Stomach (tissue), 9 donors: Measurements from ENCODE around the gene RHEX. TPM values are rescaled to one million over a fixed set of nuclear protein-coding genes. Genes with fewer than 3 reads are reported as not detected.

ENCODE experiments used
- DNase-seq, 2 donors: peaks; one replicate each; pipeline versions ENCODE4 v3.0.0 to v3.0.0-alpha.2; 2013 to 2019
- H3K27ac ChIP-seq, 5 donors: fragments of 200-600 bp in 4 of 5; sonication (generic) in 4 of 5; one replicate each; pipeline ENCODE4 v1.5.1; 2013 to 2019; ENCODE audit warnings: mild to moderate bottlenecking in 1 of 5, moderate library complexity in 1 of 5
- H3K27me3 ChIP-seq, 3 donors: fragments of 200-600 bp; sonication (generic); one replicate each; pipeline ENCODE4 v1.5.1; 2017 to 2019; ENCODE audit warnings: mixed run types in 1 of 3
- H3K36me3 ChIP-seq, 4 donors: fragments of 200-600 bp; sonication (generic); 1 replicate in 3 of 4; 2 replicates in 1 of 4; pipeline ENCODE4 v1.5.1; 2016 to 2019
- H3K4me1 ChIP-seq, 4 donors: fragments of 200-600 bp; sonication (generic); one replicate each; pipeline ENCODE4 v1.5.1; 2016 to 2019
- H3K4me3 ChIP-seq, 4 donors: fragments of 200-600 bp; sonication (generic) in 3 of 4; one replicate each; pipeline ENCODE4 v1.5.1; 2016 to 2019; ENCODE audit warnings: mild to moderate bottlenecking in 1 of 4
- H3K9me3 ChIP-seq, 4 donors: fragments of 200-600 bp; sonication (generic); one replicate each; pipeline ENCODE4 v1.5.1; 2016 to 2019
- CTCF ChIP-seq, 7 experiments: fragments of 450-650 bp in 4 of 7; fragments of 200-600 bp in 3 of 7; sonication (generic) in 3 of 7; IDR thresholded peaks; one replicate each; pipeline ENCODE4 v1.5.1; 2016 to 2019; ENCODE audit warnings: antibody characterized with exemption in 7 of 7, control low read depth in 2 of 7, mild to moderate bottlenecking in 1 of 7
- EP300 ChIP-seq: sonication (generic); formaldehyde crosslinking; IDR thresholded peaks from one replicate; pipeline ENCODE4 v1.6.1; 2017; ENCODE audit warnings: antibody characterized with exemption
- POLR2A ChIP-seq, 4 donors: fragments of 450-650 bp; IDR thresholded peaks; one replicate each; pipeline ENCODE4 v1.6.1; 2016; ENCODE audit warnings: antibody characterized with exemption in 4 of 4, control low read depth in 2 of 4, mild to moderate bottlenecking in 1 of 4, moderate library complexity in 1 of 4
- POLR2AphosphoS5 ChIP-seq, 3 donors: sonication (generic); formaldehyde crosslinking; IDR thresholded peaks; one replicate each; pipeline ENCODE4 v1.6.1; 2016; ENCODE audit warnings: antibody characterized with exemption in 3 of 3
- WGBS, 5 donors: extraction: QIAGEN DNeasy Blood & Tissue Kit in 3 of 5; methylation state at CpG; one replicate each; pipeline versions ENCODE4 v1.1.5 to v1.1.7; 2013 to 2018; 5-methylcytosine and 5-hydroxymethylcytosine counted together
- intact Hi-C: fragments of 100-400 bp; cut with DNase I; formaldehyde crosslinking; loops from one replicate; pipeline ENCODE4 v1.15.1; 2023; ENCODE audit warnings: low total_unique reads
- polyA plus RNA-seq, 3 donors: library from polyadenylated mRNA; stranded (reverse); fragments of 200-250 nt; gene quantifications; one replicate each; pipeline ENCODE4 v1.2.3, GENCODE V29; 2013
- total RNA-seq, 5 donors: library from RNA; depleted of rRNA; stranded (reverse); fragments of >200 nt; gene quantifications; one replicate each; pipeline versions ENCODE4 v1.1.0 to v1.2.3, GENCODE V29; 2014 to 2016
- donor health status: healthy with polysubstance abuse.
- donor health status: Bipolar disorder and iron deficiency.
- donor health status: healthy.

Gene RHEX
- total and polyA plus RNA-seq, 8 donors, result 0.83 to 10.5 (median 1.6) TPM; not detected in 2

GRCh38 chr1:206013026-206013795 lies 39.8 kb upstream of the RHEX start:
- intact Hi-C loops, result no loop called here
- DNase-seq, result no peak
- Histone ChIP-seq H3K27ac (peak overlapping the region in 1 of 5 donors; percentile 73), H3K36me3 (peaks cover 0 to 50% (median 21%) of the 10 kb centered on the region in 4 donors), H3K4me1 (peaks cover 0 to 36% (median 10%) of the 10 kb centered on the region in 4 donors), H3K27me3 (no peaks in the 10 kb centered on the region), H3K4me3 (no peak overlapping the region), H3K9me3 (no peaks in the 10 kb centered on the region)
- TF ChIP-seq POLR2A (IDR thresholded peaks at IDR 0.05) (no peak), POLR2AphosphoS5 (IDR thresholded peaks at IDR 0.05) (no peak), EP300 (no peak), CTCF (IDR thresholded peaks at IDR 0.05) (no peak)
- WGBS, 5 donors, result 80 to 92% (median 88%) methylated on average over 6 of the region's 6 CpGs

GRCh38 chr1:206014601-206015000 lies 38.4 kb upstream of the RHEX start:
- WGBS, 5 donors, result 81 to 91% (median 86%) methylated on average over 5 of the region's 5 CpGs
- Histone ChIP-seq H3K9me3 (no peaks in the 10 kb centered on the region), H3K27ac (no peak overlapping the region), H3K4me1 (peaks cover 0 to 36% (median 10%) of the 10 kb centered on the region in 4 donors), H3K4me3 (no peak overlapping the region), H3K27me3 (no peaks in the 10 kb centered on the region), H3K36me3 (peaks cover 0 to 42% (median 21%) of the 10 kb centered on the region in 4 donors)
- DNase-seq, result no peak
- no peak for TF ChIP-seq EP300
- TF ChIP-seq POLR2AphosphoS5 (IDR thresholded peaks at IDR 0.05), result no peak
- TF ChIP-seq POLR2A (IDR thresholded peaks at IDR 0.05), result no peak
- no peak for TF ChIP-seq CTCF (IDR thresholded peaks at IDR 0.05)
- intact Hi-C loops, result no loop called here

GRCh38 chr1:206015071-206015470 lies 37.9 kb upstream of the RHEX start:
- Histone ChIP-seq H3K27ac (no peak overlapping the region), H3K27me3 (no peaks in the 10 kb centered on the region), H3K4me3 (no peak overlapping the region), H3K36me3 (peaks cover 0 to 38% (median 20%) of the 10 kb centered on the region in 4 donors), H3K4me1 (peaks cover 0 to 36% (median 10%) of the 10 kb centered on the region in 4 donors), H3K9me3 (no peaks in the 10 kb centered on the region)
- no peak for TF ChIP-seq EP300
- no peak for TF ChIP-seq CTCF (IDR thresholded peaks at IDR 0.05)
- TF ChIP-seq POLR2AphosphoS5 (IDR thresholded peaks at IDR 0.05), result no peak
- TF ChIP-seq POLR2A (IDR thresholded peaks at IDR 0.05), result no peak
- WGBS, 5 donors, result 62 to 86% (median 77%) methylated on average over 1 of the region's 1 CpG
- intact Hi-C loops, result no loop called here
- no peak for DNase-seq

- peak overlapping the region; percentile 76 to 88 (median 83) for H3K27ac ChIP-seq
- no peaks in the 10 kb centered on the region for H3K27me3 ChIP-seq
- intact Hi-C loops, result no loop called here
- H3K36me3 ChIP-seq, result peaks cover 0 to 7% (median 1%) of the 10 kb centered on the region in 4 donors
- H3K4me3 ChIP-seq, result peak overlapping the region in 3 of 4 donors; percentile 35 to 47 (median 35)
- DNase-seq, result no peak
- no peak for TF ChIP-seq EP300
- no peaks in the 10 kb centered on the region for H3K9me3 ChIP-seq
- 56 to 71% (median 67%) methylated on average over 4 of the region's 4 CpGs for WGBS, 5 donors
- H3K4me1 ChIP-seq, result peaks cover 2 to 24% (median 17%) of the 10 kb centered on the region in 4 donors
Measured at GRCh38 chr1:206020393-206021007, 32.5 kb upstream of the RHEX start.
